BE2C (cell line): ENCODE results near the gene ACSM3.

Experiments used
- DNase-seq: peaks from one replicate; pipeline ENCODE4 v3.0.0-alpha.2; 2020
- H3K27me3 ChIP-seq: fragments of 250-450 bp; sonication (Bioruptor Pico); 2 replicates; pipeline ENCODE4 v1.5.1; 2020; ENCODE audit warnings: mild to moderate bottlenecking
- H3K36me3 ChIP-seq: fragments of 250-450 bp; sonication (Bioruptor Pico); 2 replicates; pipeline ENCODE4 v1.5.1; 2020; ENCODE audit warnings: mild to moderate bottlenecking
- H3K4me1 ChIP-seq: fragments of 250-450 bp; sonication (Bioruptor Pico); 2 replicates; pipeline ENCODE4 v1.5.1; 2020
- H3K4me3 ChIP-seq: 2 replicates; pipeline ENCODE4 v1.5.1; 2011; ENCODE audit warnings: low read depth, low read length
- H3K9me3 ChIP-seq: fragments of 250-450 bp; sonication (Bioruptor Pico); 2 replicates; pipeline ENCODE4 v1.5.1; 2020
- TF ChIP-seq, protein P1 (sequence below): IDR thresholded peaks from 2 replicates; pipeline ENCODE4 v1.5.1; 2012; ENCODE audit warnings: mild to moderate bottlenecking, low read depth, low read length

The ACSM3 gene

DNA sequence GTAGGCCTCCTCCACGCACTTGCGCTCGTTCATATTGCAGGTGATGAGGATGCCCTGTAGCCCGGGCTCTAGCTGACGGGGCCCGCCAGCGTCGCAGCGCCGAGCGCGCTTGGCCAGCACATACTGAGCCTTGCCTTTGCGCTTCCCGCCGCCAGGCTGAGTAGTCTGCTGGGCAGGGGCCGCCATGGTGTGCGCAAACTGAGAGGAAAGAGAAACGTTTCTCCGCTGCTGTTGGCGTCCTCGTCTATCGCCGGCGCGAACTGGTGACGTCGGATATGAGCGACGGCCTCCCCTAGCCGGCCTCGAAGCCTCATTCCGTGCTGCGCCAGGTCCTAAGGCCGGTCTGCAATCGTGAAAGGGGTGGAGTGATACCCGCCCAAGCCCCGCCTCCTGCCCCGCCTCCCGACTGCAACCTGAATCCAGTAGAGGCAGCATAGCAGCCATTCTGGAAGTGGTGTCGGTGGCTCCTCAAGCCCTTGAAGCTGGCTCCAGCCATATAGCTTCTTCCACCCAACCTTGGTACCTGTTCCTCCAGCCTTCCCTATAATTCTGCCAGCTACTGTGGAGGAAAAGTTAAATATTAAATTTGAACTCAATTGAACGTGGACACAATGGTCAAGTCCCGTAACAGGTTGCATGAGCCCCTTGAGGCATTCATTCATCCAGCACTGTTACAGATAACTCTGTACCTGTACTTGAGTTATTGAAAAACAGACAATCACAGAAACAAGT is 22.1 kb upstream of the ACSM3 start, which contains the start of gene THUMPD1:
Gene THUMPD1, minus strand, starts transcription at position 265 of the 732 bp plus-strand sequence. Its CDS starts 79 bp downstream, at position 186.
- peak within 1 kb of the TSS; percentile 98 for H3K4me3 ChIP-seq

DNA sequence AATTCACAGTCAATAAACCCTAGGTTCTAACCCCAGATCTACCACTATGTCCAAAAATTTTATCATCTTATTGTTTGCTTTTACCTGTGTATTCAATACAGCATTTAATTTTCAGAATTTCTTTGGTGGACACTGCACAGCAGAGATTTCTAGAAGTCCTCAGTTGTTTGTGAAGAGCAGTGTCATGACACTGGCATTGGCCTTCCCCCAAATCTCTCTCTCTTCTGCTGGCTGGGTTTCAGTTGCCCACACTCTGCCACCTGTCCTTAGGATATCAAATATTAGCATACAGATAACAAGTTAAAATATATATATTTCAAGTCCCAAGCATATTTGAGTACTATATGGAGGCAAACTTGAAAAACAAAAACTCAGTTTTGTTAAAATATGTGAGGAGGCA is 20.2 kb upstream of the ACSM3 start:
- Histone ChIP-seq H3K27me3 (no peaks in the 10 kb centered on the region), H3K4me3 (no peak overlapping the region)

More for the DNA sequence above, 22.1 kb upstream of the ACSM3 start, which contains the start of gene THUMPD1:
- Histone ChIP-seq H3K27me3 (no peaks in the 10 kb centered on the region), H3K36me3 (peaks cover 20% of the 10 kb centered on the region), H3K4me1 (no peaks in the 10 kb centered on the region), H3K9me3 (no peaks in the 10 kb centered on the region)
- peak; percentile 98 for DNase-seq
- TF ChIP-seq, protein P1, sequence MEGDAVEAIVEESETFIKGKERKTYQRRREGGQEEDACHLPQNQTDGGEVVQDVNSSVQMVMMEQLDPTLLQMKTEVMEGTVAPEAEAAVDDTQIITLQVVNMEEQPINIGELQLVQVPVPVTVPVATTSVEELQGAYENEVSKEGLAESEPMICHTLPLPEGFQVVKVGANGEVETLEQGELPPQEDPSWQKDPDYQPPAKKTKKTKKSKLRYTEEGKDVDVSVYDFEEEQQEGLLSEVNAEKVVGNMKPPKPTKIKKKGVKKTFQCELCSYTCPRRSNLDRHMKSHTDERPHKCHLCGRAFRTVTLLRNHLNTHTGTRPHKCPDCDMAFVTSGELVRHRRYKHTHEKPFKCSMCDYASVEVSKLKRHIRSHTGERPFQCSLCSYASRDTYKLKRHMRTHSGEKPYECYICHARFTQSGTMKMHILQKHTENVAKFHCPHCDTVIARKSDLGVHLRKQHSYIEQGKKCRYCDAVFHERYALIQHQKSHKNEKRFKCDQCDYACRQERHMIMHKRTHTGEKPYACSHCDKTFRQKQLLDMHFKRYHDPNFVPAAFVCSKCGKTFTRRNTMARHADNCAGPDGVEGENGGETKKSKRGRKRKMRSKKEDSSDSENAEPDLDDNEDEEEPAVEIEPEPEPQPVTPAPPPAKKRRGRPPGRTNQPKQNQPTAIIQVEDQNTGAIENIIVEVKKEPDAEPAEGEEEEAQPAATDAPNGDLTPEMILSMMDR, result no peak; the same call in 1 of the 2 replicates

GRCh38 chr16:20744922-20745440 is 18.8 kb upstream of the ACSM3 start:
- no peaks in the 10 kb centered on the region for H3K4me1 ChIP-seq
- H3K9me3 ChIP-seq, result no peaks in the 10 kb centered on the region
- TF ChIP-seq, protein P1, result no peak
- no peaks in the 10 kb centered on the region; the same call in 1 of the 2 replicates for H3K36me3 ChIP-seq
- no peaks in the 10 kb centered on the region for H3K27me3 ChIP-seq
- DNase-seq, result no peak
- H3K4me3 ChIP-seq, result no peak overlapping the region

More for the DNA sequence above, 20.2 kb upstream of the ACSM3 start:
- Histone ChIP-seq H3K4me1 (no peaks in the 10 kb centered on the region), H3K36me3 (peaks cover 3% of the 10 kb centered on the region), H3K9me3 (no peaks in the 10 kb centered on the region)
- DNase-seq, result no peak
- TF ChIP-seq, protein P1, result no peak

- TF ChIP-seq, protein P1, result no peak
- H3K4me1 ChIP-seq, result no peaks in the 10 kb centered on the region
- no peak for DNase-seq
- H3K27me3 ChIP-seq, result no peaks in the 10 kb centered on the region; the same call in 1 of the 2 replicates
- no peak overlapping the region for H3K4me3 ChIP-seq
- H3K9me3 ChIP-seq, result no peaks in the 10 kb centered on the region
- H3K36me3 ChIP-seq, result no peaks in the 10 kb centered on the region
These were observed 17.4 kb upstream of the ACSM3 start for GRCh38 chr16:20746461-20746860.

DNA sequence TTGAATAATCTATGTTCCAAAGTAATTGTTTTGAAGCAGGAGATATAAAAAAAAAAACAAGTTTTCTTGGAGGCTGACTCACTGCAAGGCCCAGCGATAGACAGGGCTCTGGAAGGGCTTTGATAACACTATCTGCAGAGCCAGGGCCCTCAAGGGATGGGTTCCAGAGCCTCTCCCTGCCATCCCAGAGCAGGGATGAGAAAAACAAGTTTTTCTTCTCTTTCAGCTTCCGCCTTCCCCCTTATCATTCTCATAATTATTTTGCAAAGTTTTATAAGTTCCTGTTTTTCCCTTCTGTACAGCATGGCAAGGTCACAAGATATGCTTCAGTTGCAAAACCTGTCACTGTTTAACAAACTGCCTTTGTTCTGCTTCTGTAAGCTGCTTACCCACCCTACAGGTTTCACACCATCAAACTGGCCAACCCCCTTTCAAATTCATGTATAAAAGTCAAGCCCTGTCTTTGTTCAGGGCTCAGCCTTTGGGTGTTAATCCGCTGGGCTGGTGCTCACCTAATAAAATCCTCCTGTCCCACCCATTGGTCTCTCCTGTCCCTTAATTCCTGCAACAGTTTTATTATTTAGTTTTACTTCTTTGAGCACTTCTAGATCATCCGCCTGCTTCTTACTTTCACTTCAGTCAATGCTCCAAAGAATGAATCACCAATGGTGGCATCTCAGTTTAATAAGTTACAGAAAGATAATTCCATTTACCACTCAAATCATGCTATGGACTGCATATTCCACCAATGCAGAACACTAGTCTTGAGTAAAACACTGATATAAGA is 16.6 kb upstream of the ACSM3 start:
- no peaks in the 10 kb centered on the region for H3K9me3 ChIP-seq
- H3K4me1 ChIP-seq, result no peaks in the 10 kb centered on the region
- no peaks in the 10 kb centered on the region; the same call in 1 of the 2 replicates for H3K27me3 ChIP-seq
- TF ChIP-seq, protein P1, result no peak
- no peaks in the 10 kb centered on the region for H3K36me3 ChIP-seq
- DNase-seq, result no peak
- no peak overlapping the region for H3K4me3 ChIP-seq
